GM19438 (cell line): Measurements from ENCODE around the gene CROCC2.
"Not testable (repeated sequence)": the region's sequence is repeated elsewhere in the genome, so short reads cannot be mapped to it uniquely, and the experiment has no call there.

Source experiments
- ATAC-seq: cut with Tn5 transposase; IDR thresholded peaks from one replicate; pipeline ENCODE4 v1.9.1; 2021; ENCODE audit warnings: low read depth; ENCODE audit not compliant: unreplicated experiment

Gene CROCC2

DNA sequence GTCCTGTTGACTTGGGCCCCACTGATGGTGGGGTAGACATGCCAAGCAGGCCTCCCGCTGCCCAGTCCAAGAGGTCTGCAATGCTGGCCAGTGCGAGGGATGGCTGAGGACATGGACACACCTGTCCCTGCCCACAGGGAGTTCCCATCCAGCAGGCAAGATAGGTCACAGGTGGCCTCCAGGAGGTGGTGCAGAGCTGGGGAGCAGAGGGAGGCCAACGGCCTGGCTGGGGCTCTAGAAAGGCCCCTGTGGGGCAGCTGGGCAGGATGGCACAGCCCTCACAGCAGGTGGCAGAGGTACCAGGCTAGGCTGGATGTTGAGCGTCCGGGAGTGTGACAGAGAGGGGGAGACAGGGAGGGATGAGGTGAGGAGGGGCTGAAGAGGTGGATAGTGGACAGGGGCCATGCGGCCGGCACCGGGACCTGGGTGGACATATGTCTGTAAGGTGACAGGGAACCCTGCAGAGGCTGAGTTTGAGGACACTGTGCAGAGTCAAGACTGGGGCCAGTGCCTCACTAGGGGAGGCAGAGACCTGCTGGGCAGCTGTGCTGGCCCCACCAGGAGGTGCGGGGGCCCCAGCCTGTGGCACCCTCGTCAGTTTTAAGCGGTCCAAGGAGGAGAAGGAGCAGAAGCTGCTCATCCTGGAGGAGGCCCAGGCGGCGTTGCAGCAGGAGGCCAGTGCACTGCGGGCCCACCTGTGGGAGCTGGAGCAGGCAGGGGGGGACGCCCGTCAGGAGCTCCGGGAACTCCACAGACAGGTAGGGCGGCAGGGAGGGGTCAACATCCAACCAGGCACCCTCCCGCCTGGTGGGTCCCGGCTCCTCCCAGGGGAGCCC is 58.0 kb downstream of the CROCC2 start:
- ATAC-seq, result no peak

DNA sequence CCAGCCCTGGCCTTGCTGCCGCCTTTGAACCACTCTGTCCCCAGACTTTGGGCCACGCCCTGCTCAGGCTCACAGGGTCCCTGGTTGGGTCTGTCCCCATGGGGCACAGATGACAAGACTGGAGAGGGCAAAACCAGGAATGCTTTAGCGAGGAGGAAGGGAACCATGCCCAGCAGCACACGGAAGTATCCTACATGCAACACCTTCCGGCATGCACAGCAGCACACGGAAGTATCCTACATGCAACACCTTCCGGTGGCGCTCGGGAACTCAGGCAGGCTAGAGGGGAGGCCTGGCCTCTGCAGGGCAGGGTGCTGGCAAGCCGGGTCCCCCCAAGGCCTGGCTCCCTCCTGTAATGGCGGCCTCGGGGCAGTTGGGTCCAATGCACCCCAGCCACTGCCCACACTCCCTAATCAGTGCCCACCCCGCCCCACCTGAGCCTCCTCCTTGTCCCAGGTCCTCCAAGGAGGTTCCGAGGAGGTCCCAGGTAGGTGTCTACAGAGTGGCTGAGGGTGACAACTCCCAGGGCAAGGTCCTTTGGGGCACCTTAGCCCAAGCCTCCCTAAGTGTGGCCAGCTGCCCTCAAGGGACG is 58.7 kb downstream of the CROCC2 start:
- no peak for ATAC-seq

DNA sequence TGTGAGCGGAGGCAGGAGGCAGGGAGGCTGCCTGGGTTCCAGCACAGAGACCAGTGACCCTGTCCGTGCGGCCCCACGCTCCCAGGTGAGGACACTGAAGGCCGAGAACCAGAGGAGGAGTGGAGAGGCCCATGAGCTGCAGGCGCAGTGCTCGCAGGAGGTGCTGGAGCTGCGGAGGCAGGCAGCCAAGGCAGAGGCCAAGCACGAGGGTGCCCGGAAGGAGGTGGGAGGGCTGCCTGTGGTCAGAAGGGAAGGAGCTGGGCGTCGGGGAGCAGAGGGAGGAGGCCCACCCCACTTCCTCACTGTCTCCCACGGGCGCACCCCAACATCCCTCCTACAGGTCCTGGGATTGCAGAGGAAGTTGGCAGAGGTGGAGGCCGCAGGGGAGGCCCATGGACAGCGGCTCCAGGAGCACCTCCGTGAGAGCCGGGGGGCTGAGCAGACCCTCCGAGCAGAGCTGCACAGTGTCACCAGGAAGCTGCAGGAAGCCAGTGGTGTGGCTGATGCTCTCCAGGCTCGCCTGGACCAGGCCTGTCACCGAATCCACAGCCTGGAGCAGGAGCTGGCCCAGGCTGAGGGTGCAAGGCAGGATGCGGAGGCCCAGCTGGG is 59.3 kb downstream of the CROCC2 start:
- ATAC-seq, result no peak

DNA sequence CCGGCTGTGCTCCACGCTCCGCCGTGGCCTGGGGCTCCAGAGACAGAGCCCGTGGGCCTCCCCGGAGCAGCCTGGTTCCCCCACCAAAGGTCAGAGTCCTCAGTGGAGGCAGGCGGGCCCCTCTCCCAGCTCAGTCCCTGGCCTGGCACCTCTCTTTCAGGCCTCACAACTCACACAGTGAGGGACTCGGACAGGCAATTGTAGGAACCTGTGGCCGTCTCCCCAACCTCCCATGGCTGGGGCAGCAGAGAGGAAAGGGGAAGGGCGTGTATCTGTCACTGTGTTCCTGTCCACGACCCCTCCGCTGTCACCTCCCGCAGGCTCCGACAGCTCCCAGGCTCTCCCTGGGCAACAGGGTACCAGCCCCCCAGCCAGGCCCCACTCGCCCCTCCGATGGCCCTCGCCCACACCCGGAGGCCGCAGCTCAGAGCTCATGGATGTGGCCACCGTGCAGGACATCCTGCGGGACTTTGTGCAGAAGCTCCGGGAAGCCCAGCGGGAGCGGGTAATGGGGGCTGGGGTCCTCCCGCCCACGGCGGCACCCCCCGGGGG is 59.8 kb downstream of the CROCC2 start:
- ATAC-seq, result no peak

DNA sequence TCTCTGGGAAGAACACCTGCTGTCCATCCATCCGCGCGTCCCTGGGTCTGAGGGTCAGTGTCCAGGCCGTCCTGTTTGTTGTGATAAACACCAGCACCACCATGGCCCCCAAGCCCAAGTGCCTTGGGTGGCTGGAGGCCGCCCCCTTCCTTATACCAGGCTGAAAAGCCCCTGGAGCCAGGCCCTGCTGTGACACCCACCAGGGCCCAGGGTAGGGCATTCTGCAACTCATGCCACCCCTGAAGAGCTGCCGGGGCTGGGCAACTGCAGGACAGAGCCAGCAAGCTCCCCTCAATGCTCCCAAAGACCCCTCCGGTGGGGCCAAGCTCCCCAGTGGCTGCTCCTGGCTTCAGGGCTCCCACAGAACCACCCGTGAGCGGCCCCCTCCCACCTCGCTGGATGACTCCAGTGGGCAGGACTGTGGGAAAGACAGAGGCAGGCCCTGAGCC is 60.3 kb downstream of the CROCC2 start:
- no peak for ATAC-seq

DNA sequence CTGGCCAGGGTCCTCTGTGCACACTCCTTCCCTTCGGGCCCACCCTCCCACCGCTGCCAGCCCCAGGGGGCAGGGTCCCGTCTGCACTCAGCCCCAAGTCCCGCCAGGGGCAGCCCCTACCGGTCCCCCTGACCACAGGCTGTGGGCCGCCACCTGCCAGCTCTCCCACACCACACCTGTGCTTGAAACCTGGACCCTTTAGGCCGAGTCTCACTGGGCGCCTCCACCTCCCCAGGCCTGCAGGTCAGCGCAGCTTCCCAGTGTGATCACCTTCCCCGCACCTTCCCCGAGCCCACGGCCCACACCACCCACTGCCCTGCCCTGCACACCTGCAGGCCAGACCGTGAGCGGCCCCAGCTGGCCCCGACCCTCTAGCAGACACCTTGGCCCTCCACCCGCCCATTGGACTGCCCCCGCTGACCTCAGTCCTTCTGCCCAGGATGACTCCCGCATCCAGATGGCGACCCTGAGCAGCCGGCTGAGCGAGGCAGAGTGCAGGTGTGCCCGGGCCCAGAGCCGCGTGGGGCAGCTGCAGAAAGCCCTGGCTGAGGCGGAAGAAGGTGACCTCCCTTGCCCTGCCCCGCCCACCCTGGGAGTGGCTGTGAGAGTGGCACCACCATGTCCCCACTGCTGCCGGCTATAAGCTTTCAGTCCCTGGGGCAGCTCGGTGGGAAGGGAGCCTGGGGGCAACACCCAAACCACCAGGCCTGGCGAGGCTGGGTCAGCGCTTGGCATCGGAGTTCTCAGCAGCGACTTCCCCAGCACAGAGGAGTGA is 61.0 kb downstream of the CROCC2 start:
- ATAC-seq, result no peak

DNA sequence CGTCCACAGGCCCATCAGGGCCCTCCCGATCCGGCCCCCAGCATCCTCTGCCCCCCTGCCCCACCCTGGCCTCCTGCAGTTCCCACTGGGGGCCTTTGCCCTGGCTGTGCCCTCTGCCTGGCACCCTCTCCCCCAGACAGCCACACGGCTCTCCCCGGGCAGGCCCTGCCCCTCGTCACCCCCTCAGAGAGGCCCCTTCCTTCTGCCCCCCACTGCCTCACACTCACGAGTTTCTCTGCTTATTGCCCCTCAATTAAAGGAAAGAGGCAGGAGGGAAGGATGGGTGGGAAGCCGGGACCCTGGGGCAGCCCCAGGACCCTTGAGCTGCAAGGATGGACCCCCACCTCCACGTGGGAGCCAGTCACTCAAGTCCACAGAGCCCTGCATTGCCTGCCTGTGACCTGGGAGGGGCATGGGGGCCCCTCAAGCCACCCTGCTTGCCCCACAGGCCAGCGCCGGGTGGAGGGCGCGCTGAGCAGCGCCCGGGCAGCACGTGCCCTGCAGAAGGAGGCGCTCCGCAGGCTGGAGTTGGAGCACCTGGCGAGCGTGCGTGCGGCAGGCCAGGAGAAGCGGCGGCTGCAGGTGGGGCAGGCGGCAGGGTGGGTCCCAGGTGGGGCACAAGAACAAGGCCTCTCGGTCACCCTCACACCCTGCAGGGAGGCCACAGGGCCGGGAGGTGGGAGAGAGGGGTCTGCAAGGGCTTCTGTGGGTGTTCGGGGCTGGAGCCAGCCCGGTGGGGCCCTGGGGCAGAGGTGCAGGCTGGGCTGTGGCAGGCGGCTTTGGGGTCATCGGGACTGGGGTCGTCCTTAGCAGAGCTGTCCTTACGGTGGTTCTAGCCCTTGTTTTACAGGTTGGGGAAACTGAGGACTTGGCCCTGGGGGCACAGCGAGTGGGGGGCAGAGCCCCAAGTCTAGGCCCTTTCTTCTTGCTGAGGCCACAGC is 61.8 kb downstream of the CROCC2 start:
- ATAC-seq, result no peak

DNA sequence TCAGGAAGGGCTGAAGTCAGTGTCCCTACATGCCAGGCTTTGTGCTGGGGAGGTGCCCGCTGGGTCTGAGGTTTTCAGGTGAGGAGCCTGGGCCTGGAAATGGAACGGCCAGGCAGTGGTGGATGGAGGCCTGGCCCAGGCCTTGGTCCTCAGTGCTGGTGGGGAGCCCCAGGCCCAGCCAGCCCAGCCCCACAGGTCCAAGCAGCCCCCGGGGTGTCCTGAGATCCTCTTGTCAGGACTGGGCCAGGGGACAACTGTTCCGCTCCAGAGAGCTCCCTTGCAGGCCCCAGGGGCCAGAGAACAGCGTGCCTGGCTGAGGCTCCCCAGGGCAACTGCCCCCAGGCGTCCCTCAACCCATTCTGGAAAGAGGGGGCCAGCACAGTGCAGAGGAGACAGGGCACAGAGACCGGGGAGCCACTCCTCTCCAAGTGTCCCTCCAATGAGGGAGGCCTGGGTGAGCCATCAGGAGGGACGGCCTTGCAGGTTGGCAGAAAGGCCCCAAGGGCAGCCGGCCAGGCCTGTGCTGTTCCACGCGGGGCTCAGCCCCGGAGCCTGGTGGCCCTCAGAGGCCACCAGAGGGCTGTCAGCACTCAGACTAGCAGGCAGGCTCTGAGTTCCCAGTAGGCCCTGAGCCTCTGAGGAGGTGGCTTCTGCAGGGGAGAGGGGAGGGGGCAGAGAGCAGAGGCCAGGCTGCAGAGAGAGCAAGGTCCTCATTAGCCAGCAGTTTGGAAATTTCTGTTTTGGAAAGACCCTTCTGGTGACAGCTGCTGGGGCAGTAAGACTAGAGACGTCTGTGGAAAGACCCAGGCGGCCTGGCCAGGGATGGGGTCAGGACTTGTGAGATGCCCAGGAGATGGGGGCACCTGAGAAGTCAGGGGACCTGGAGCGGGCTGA is 62.8 kb downstream of the CROCC2 start:
- no peak for ATAC-seq

DNA sequence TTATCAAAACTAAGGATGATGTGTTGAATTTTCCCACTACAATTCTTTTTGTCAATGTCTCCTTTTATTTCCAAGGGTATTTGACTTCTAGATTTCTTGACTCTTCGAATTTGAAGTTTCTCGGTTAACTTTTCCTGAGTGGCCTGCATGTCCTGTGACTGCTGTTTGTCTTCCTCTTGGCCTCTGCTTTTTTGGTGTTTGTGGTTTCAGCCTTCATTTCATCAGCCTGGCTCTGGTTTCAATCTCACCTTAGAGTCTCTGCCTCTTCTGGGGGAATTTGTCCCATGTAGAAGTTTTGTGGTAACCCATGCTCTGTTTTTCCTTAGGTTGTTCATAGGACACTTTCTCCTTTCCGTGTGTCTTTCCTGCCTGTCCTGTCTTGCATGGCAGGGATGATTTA is 64.0 kb downstream of the CROCC2 start:
- no peak for ATAC-seq

DNA sequence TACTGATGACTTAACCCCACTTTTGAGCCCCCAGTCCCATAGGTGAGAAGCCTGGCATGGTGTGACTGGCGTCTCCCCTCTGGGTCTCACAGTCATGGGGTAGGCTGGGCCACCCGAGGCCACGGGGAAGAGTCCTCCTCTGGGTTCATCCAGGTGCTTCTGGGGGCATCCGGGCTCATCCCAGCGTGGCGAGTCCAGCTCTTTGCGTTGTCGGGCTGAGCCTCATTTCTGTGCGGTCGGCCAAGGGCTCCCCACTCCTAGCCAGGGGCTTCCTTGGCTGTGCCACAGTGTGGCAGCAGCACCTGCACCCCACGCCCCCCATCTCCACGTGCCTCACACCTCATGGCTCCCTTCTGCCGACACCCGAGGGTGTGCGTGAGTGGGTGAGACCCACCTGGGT is 64.7 kb downstream of the CROCC2 start:
- ATAC-seq, result no peak

DNA sequence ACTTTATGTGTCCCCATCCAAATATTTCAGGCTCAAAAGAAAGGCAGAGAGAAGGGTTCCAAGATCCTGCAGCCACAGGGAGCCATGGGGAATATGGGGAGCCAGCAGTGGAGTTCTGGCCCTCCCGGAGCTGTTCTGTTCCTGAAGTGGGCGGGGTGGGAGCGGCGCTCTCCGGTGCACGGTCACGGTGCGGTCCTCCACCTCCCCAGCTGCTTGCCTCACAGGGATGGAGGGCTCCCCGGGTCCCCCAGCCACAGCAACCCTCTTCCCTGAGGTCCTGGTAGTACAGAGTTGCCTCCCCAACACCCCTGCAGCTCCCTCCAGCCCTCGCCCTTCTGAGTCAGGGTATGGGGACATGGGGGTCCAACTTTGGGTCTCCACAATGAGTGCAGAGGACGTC is 66.1 kb downstream of the CROCC2 start:
- ATAC-seq, result no peak

DNA sequence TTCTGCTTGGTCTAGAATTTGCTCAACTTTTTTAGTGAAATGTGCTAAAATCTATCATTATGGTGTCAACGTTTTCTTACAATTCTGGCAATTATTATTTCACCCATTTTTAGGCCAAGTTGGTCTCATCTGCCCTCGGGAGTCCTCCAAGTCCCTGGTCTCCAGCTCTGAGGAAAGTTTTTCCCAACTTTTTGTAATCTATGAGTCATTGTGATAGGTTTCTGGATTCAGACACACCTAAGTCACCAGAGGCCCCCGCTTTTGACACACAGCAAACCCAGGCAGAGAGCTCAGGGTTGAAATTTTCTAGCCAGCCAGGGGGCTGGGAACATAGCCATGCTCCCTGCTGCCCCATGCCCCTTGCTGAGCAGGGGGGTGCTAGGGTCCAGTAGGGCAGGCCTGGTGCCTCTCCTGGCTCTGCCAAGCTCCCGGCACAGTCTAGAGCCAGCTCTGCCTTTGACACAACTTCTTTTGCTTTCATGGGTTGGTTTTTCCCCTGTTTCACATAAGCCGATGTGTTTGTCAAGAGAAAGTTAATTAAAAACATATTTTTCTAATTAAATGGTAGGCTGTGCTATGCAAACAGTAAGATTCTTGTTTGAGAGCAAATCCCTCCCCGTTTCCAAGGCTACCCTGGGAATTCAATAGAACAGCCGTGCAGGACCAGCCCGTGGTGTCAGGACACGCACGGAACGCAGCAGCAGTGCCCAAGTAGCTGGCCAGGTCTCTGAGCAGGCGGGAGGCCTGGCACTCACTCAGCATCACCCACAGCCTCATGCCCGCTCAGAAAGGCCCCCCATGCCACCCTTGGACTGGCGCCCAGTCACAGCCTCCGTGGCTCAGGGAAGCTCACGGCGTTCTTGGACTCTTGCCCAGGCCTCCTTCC is 66.7 kb downstream of the CROCC2 start:
- ATAC-seq, result no peak

DNA sequence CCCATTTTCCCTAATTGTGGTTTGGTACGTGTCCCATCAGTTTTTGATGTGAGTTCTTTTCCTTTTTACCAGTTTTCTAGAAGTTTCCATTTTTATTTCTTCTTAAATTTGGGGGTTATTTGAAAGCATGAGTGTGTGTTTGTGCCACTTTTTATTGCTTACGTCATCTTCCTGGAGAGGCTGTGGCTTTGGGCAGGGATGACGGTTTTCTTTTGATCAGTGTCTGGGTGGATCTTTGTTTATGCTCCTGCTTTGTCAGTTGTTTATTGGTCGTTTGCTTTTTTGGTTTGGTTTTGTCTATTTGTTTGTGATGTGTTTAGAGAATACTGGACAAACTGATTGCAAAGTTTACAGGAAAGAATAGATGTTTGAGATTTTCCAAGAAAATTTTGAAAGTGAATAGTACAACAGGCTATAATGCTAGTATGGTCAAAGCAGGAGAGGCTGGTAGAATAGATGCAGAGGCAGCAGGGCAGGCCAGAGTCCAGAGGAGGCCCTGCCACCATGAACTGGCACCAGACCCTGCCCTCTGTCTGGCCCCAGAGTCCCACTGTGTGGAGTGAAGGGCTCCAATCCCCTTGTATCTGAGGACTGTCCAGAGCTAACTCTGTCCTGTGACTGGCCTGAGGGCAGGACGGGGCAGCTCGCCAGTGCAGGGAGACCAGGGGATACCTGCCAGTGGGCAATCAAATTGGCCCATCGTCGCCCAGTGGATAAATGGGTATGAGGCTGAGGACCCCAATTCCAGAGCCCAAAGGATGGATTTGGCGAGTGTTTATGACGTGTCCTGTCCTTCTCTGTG is 68.8 kb downstream of the CROCC2 start:
- ATAC-seq, result no peak

DNA sequence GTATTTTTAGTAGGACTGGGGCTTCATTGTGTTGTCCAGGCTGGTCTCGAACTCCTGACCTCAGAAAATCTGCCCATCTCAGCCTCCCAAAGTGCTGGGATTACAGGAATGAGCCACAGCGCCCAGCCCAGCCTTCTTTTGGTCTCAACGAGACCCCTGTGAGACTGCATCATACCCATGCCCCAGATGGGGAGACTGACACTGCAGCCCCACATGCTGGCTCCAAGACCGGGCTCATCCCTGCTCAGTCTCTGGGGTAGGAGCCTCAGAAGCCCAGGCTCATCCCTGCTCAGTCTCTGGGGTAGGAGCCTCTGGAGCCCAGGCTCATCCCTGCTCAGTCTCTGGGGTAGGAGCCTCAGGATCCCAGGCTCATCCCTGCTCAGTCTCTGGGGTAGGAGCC is 69.8 kb downstream of the CROCC2 start:
- not testable (repeated sequence) for ATAC-seq

DNA sequence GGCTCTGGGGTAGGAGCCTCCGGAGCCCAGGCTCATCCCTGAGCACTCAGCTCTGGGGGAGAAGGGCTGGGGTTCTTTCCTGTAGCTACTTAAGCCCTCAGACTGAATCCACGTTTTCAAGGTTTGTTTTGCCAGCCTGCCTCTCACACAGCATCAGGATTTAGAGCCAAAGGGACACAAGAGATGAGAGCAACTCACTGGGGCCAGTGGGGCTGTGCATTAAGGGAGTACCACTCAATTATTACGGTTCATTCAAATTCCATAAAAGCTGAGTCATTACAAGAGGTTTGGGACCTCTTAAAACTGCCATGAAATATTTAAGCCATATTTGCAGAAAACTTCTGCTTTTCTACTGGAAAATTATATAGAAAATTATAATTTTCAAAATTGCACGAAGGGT is 75.1 kb downstream of the CROCC2 start:
- no peak for ATAC-seq

DNA sequence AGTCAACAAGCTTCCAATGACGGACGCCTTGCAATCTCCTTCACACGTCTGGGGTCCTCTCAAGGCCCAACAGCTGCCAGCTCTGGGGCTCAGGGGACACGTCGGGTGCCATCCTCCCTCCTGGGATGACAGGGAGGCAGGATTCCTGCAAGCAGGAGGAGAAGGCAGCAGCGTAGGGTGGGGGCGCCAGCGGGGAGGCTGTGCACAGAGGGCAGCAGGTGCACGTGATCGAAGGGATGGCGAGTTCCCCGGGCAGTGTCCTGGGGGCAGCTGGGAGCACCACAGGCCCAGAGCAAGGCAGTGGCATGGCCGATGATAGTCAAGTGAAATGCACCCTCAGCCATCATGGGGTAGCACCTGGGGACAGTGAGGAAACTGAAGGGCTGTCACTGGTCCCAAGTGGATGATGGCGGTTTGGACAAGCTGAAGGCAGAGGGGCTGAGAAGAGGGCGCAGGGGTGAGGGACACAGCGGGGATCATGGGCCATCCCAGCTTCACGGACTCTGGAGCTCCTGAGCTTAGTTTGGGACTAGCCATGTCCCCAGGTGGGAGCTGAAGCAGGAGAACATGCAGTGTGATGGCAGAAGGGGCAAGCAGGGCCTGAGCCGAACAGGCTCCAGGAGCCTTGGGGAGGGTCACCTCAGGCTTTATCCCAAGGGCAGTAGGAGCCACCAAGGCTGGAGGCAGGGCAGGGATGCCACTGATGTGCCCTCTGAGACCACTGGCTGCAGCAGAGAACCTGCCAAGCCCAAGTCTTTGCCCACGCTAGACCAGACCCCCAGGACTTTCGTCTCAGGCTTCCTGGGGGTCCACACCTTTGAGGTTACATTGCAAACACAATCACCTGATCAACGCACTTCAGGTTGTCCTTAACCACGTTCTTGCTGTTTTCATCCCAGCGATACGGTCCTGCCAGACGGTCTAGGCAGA is 76.0 kb downstream of the CROCC2 start:
- no peak for ATAC-seq
